ENCODE data around the gene CCDC97. TPM values are rescaled to one million over a fixed set of nuclear protein-coding genes. Genes with fewer than 3 reads are reported as not detected.

CCDC97 gene
- total and polyA plus RNA-seq, 4 donors = 13.2 to 39.9 (median 20.9) TPM

DNA sequence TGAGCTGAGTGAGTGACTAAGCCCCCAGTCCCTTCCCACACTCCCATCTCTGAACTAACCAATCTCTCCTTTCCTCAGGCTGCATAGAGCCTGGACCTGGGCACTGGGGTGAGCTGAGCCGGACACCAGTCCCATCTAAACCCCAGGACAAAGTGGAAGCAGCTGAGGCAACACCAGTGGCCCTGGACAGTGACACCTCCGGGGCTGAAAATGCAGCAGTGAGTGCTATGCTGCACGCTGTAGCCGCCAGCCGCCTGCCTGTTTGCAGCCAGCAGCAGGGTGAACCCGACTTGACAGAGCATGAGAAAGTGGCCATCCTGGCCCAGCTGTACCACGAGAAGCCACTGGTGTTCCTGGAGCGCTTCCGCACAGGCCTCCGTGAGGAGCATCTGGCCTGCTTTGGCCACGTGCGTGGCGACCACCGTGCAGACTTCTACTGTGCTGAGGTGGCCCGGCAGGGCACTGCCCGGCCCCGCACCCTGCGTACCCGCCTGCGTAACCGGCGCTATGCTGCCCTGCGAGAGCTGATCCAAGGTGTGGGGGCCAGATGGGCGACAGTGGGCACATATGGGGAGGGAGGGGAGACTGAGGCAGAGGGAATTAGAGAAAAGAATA lies 6.4 kb downstream of the CCDC97 start:
- H3K27ac ChIP-seq (ENCODE audit: low read depth in 1 of 2, low read length in 1 of 2) = no peak overlapping the region
- H3K9me3 ChIP-seq (ENCODE audit: control insufficient read depth in 4 of 4, insufficient read depth in 3 of 4, low read length in 3 of 4) = no peaks in the 10 kb centered on the region
- 97% methylated on average over 24 of the region's 24 CpGs for WGBS, 2 donors
- no peak for DNase-seq
- H3K9ac ChIP-seq (ENCODE audit: insufficient read depth in 1 of 2, low read length in 2 of 2) = no peak overlapping the region
- no peak for ATAC-seq (ENCODE audit: insufficient read depth, low FRiP score)
- peaks cover 0 to 5% (median 4%) of the 10 kb centered on the region in 5 donors for H3K4me1 ChIP-seq (ENCODE audit: control insufficient read depth in 5 of 5, insufficient read depth in 5 of 5, low read length in 5 of 5)
- no peak overlapping the region for H3K4me3 ChIP-seq
- no peaks in the 10 kb centered on the region for H3K27me3 ChIP-seq (ENCODE audit: control insufficient read depth in 3 of 3, insufficient read depth in 3 of 3, low read length in 2 of 3)
- H3K36me3 ChIP-seq (ENCODE audit: control insufficient read depth in 4 of 4, insufficient read depth in 4 of 4, low read length in 4 of 4) = peaks cover 6 to 51% (median 38%) of the 10 kb centered on the region in 4 donors
- TF ChIP-seq, protein P1, sequence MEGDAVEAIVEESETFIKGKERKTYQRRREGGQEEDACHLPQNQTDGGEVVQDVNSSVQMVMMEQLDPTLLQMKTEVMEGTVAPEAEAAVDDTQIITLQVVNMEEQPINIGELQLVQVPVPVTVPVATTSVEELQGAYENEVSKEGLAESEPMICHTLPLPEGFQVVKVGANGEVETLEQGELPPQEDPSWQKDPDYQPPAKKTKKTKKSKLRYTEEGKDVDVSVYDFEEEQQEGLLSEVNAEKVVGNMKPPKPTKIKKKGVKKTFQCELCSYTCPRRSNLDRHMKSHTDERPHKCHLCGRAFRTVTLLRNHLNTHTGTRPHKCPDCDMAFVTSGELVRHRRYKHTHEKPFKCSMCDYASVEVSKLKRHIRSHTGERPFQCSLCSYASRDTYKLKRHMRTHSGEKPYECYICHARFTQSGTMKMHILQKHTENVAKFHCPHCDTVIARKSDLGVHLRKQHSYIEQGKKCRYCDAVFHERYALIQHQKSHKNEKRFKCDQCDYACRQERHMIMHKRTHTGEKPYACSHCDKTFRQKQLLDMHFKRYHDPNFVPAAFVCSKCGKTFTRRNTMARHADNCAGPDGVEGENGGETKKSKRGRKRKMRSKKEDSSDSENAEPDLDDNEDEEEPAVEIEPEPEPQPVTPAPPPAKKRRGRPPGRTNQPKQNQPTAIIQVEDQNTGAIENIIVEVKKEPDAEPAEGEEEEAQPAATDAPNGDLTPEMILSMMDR (IDR thresholded peaks at IDR 0.05; ENCODE audit: control extremely low read depth, extremely low read depth) = no peak

DNA sequence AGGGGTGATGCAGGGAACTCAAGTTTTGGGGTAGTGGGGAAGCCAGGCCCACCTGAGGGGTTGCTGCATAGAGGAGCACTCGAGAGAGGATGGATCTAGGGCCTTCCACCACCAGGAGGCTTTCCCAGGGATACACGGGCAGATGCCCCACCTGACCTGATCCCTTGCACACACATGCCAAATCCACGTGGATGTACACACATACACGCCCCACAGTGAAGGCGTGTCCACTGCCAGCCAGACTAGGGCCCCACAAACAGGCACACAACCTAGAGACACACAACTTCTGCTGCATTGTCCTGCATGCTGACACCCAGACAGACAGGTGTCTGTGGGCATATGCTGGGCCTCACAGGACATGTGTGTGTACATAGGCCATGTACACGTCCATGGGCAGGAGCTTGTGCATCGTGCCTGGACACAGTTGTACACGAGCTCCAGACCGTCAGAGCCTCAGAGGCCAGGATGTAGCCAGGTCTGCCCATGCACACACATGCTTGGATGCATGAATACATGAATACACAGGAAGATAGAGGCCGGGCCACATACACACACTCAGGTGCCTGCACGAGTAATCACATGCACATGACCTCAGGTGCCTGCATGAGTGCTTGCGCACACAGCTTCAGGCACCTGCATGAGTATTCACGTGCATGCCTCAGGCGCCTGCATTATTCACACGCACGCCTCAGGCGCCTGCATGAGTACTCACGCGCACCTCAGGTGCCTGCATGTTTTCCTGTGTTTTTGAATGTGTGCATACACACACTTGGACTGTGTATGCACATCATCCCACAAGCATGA lies 8.9 kb downstream of the CCDC97 start:
- DNase-seq (no peak), ATAC-seq (ENCODE audit: insufficient read depth, low FRiP score) (no peak)
- H3K9me3 ChIP-seq (ENCODE audit: control insufficient read depth in 4 of 4, insufficient read depth in 3 of 4, low read length in 3 of 4) = no peaks in the 10 kb centered on the region

DNA sequence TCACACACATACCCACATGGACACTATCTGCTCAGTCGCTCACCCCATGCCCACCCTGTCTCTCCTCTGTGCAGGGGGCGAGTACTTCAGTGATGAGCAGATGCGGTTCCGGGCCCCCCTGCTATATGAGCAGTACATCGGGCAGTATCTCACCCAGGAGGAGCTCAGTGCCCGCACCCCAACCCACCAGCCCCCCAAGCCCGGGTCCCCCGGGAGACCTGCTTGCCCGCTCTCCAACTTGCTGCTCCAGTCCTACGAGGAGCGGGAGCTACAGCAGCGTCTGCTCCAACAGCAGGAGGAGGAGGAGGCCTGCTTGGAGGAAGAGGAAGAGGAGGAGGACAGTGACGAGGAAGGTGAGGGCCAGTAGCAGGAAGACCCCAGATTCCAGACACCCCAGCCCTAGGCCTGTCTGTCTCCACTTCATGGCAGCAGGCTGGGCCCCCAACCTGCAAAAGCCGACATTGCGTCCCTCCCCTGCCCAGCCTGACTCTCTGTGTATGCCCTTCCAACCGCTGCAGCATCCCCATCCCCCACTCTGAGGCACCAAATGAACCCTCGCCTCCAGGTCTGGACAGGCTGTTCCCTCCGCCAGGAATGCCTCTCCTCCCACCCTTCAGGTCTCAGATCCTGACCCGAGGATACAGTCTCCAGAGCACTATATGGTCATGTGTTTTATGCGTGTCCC lies 9.7 kb downstream of the CCDC97 start:
- Histone ChIP-seq H3K27ac (ENCODE audit: low read depth in 1 of 2, low read length in 1 of 2) (no peak overlapping the region), H3K4me1 (ENCODE audit: control insufficient read depth in 5 of 5, insufficient read depth in 5 of 5, low read length in 5 of 5) (peaks cover 0 to 13% (median 0%) of the 10 kb centered on the region in 5 donors), H3K4me3 (no peak overlapping the region), H3K27me3 (ENCODE audit: control insufficient read depth in 3 of 3, insufficient read depth in 3 of 3, low read length in 2 of 3) (no peaks in the 10 kb centered on the region), H3K36me3 (ENCODE audit: control insufficient read depth in 4 of 4, insufficient read depth in 4 of 4, low read length in 4 of 4) (peaks cover 6 to 50% (median 28%) of the 10 kb centered on the region in 4 donors), H3K9ac (ENCODE audit: insufficient read depth in 1 of 2, low read length in 2 of 2) (no peak overlapping the region), H3K9me3 (ENCODE audit: control insufficient read depth in 4 of 4, insufficient read depth in 3 of 4, low read length in 3 of 4) (no peaks in the 10 kb centered on the region)
- WGBS, 2 donors = 87 to 88% methylated on average over 20 of the region's 20 CpGs
- DNase-seq = no peak
- no peak for ATAC-seq (ENCODE audit: insufficient read depth, low FRiP score)
- TF ChIP-seq, protein P1 (IDR thresholded peaks at IDR 0.05; ENCODE audit: control extremely low read depth, extremely low read depth) = no peak

More for the DNA sequence above, 8.9 kb downstream of the CCDC97 start:
- no peaks in the 10 kb centered on the region for H3K27me3 ChIP-seq (ENCODE audit: control insufficient read depth in 3 of 3, insufficient read depth in 3 of 3, low read length in 2 of 3)
- H3K4me1 ChIP-seq (ENCODE audit: control insufficient read depth in 5 of 5, insufficient read depth in 5 of 5, low read length in 5 of 5) = peaks cover 0 to 13% (median 0%) of the 10 kb centered on the region in 5 donors
- TF ChIP-seq, protein P1 (IDR thresholded peaks at IDR 0.05; ENCODE audit: control extremely low read depth, extremely low read depth) = no peak
- no peak overlapping the region for H3K27ac ChIP-seq (ENCODE audit: low read depth in 1 of 2, low read length in 1 of 2)
- no peak overlapping the region for H3K4me3 ChIP-seq
- WGBS, 2 donors = 86 to 92% methylated on average over 19 of the region's 19 CpGs
- H3K9ac ChIP-seq (ENCODE audit: insufficient read depth in 1 of 2, low read length in 2 of 2) = no peak overlapping the region
- H3K36me3 ChIP-seq (ENCODE audit: control insufficient read depth in 4 of 4, insufficient read depth in 4 of 4, low read length in 4 of 4) = peaks cover 6 to 50% (median 29%) of the 10 kb centered on the region in 4 donors

Data from lung (tissue), 12 donors.